Activated T-helper 2 cell treated with anti-CD3 and anti-CD28 coated beads, Interferon-gamma antibody, Interleukin-2, Interleukin-4, amounts not matched to agents 10 μg/mL and 5 μg/mL and 100 μg/mL, durations not matched to agents 14 hours and 24 hours and 36 hours (primary cell): ENCODE results near the gene MBLAC1. TPM values are rescaled to one million over a fixed set of nuclear protein-coding genes. Genes with fewer than 3 reads are reported as not detected.
A peak's percentile ranks its signal among the peaks of the same experiment; 100 is the strongest.

Experiments
- DNase-seq: peaks from one replicate; pipeline ENCODE4 v3.0.0; 2021; ENCODE audit warnings: low spot score
- H3K27ac Mint-ChIP-seq: one replicate; pipeline ENCODE4 v1.8.0; 2021; ENCODE audit warnings: mixed read lengths
- H3K27me3 Mint-ChIP-seq: one replicate; pipeline ENCODE4 v1.8.0; 2021; ENCODE audit warnings: low read depth, mixed read lengths
- H3K36me3 Mint-ChIP-seq: one replicate; pipeline ENCODE4 v1.8.0; 2021; ENCODE audit warnings: low read depth, mixed read lengths
- H3K4me1 Mint-ChIP-seq: one replicate; pipeline ENCODE4 v1.8.0; 2021; ENCODE audit warnings: low read depth, mixed read lengths
- H3K4me3 Mint-ChIP-seq: one replicate; pipeline ENCODE4 v1.8.0; 2021; ENCODE audit warnings: low read depth, mild to moderate bottlenecking, moderate library complexity, mixed read lengths
- H3K9me3 Mint-ChIP-seq: one replicate; pipeline ENCODE4 v1.8.0; 2021; ENCODE audit warnings: mixed read lengths
- intact Hi-C: fragments of 100-400 bp; cut with micrococcal nuclease; formaldehyde crosslinking; loops from one replicate; pipeline ENCODE4 v1.15.1; 2023
- total RNA-seq: library from RNA; stranded (reverse); gene quantifications from 2 replicates; pipeline ENCODE4 v1.2.3, GENCODE V29; 2022

The MBLAC1 gene
- total RNA-seq, 1 donor from 2014 or later, result 2.9 TPM

DNA sequence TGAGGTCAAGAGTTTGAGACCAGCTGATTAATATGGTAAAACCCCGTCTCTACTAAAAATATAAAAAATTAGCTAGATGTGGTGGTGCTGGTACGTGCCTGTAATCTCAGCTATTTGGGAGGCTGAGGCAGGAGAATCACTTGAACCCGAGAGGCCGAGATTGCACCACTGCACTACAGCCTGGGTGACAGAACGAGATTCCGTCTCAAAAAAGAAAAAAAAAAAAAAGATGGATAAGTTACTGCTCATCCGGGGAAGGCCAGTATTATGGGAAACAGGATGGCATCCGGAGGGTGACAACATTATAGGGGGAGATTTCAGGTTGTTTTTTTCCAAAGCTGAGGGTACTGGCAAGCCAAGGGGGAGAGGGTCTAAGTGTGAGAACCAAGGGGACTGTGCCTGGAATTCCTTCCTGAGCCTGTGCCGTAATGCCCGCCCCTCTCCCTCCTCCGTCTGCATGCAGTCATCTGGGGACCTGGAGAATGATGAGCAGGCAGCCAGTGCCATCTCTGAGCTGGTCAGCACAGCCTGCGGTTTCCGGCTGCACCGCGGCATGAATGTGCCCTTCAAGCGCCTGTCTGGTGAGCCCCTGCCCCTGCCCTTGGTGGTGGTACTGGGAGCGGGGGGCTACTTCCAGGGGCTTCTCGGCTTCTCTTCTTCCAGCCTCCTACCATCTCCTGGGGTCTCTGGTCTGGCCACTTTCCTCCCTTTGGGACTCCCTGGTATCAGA, 26.3 kb downstream of the MBLAC1 start:
- intact Hi-C loops, result no loop called here
- Mint-ChIP-seq H3K27me3 (no peaks in the 10 kb centered on the region), H3K4me3 (no peak overlapping the region), H3K36me3 (peaks cover 49% of the 10 kb centered on the region), H3K9me3 (no peaks in the 10 kb centered on the region), H3K4me1 (peaks cover 38% of the 10 kb centered on the region), H3K27ac (no peak overlapping the region)
- no peak for DNase-seq

DNA sequence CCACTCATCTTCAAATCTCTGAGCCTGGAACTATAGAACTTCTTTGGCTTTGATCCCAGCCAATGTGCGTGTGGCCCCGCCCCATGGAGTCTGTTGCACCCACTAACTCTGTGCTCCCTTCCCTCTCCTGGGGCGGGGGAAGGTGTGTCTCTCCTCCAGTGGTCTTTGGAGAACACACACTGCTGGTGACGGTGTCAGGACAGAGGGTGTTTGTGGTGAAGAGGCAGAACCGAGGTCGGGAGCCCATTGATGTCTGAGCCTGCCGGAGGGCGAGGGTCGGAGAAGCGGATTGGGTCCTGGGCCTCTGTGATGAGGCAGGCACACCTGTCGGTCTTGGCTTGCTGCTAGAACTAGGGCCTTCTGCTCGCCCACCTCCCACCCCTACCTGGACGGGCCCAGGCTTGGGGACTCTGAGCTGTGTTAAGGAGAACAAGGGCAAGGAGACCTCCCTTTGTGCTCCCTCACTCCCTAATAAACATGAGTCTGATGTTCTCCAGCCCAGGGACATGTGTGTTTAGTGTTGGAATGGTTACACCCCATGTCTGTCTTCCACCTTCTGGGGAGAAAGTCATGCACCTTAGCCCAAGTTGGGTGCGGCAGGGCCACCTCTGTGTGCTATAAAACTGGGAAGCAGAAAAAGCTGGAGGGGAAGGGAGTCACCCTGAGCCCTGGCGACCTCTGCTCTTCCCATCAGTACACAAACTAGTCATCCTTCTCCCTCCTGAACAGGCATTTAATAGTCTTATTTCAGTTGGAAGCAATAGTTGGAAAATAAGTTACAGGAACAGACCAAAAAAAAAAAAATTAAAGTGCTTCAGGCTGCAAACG, 27.2 kb downstream of the MBLAC1 start:
- H3K4me3 Mint-ChIP-seq, result no peak overlapping the region

GRCh38 chr7:100154651-100155491, 28.1 kb downstream of the MBLAC1 start:
- Mint-ChIP-seq H3K4me1 (peaks cover 39% of the 10 kb centered on the region), H3K9me3 (no peaks in the 10 kb centered on the region), H3K27ac (no peak overlapping the region), H3K27me3 (no peaks in the 10 kb centered on the region), H3K4me3 (no peak overlapping the region), H3K36me3 (peaks cover 49% of the 10 kb centered on the region)
- intact Hi-C loops, result no loop called here
- DNase-seq, result no peak

More for the DNA sequence above, 27.2 kb downstream of the MBLAC1 start:
- DNase-seq, result no peak
- intact Hi-C loops, result no loop called here
- H3K27ac Mint-ChIP-seq, result no peak overlapping the region
- H3K4me1 Mint-ChIP-seq, result peaks cover 35% of the 10 kb centered on the region
- H3K36me3 Mint-ChIP-seq, result peaks cover 49% of the 10 kb centered on the region
- no peaks in the 10 kb centered on the region for H3K27me3 Mint-ChIP-seq
- H3K9me3 Mint-ChIP-seq, result no peaks in the 10 kb centered on the region

DNA sequence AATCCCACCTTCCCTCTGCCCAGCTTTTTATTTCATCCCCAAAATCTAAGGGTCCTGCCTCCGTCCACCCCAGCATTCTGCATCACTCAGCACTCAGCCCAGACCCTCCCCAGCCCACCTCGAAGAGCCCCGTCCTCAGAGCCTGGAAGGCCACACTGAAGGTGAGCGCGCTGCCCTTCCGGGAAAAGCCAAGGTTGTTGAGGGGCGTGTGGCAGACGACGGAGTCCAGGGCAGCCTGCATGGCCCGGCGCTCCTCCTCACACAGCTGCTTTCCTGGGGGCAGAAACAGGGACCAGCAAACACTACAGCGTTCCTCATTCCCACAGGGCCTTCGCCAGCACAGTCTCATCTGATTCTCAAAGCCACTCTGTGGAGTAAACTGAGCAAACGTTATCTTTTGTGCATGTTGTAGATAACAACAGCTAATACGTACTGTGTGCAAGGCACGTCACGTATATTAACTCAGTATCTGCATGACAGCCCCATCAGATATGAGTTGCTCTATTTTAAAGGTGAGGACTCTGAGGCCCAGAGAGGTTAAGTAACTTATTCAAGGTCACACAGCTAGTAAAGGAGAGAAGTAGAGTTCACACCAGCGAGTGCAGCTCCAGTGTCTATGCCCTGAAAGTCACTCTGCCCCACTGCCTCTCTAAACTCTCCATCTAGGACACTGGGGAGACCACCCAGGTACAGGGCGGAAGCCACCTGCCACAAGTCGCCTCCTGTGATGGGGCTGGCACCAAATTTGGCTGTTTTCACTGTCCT, 29.0 kb downstream of the MBLAC1 start:
- Mint-ChIP-seq H3K9me3 (no peaks in the 10 kb centered on the region), H3K4me3 (no peak overlapping the region), H3K27me3 (no peaks in the 10 kb centered on the region), H3K27ac (no peak overlapping the region), H3K4me1 (peaks cover 33% of the 10 kb centered on the region), H3K36me3 (peaks cover 44% of the 10 kb centered on the region)
- no peak for DNase-seq
- intact Hi-C loops, result no loop called here

- peaks cover 44% of the 10 kb centered on the region for H3K36me3 Mint-ChIP-seq
- intact Hi-C loops, result no loop called here
- peaks cover 33% of the 10 kb centered on the region for H3K4me1 Mint-ChIP-seq
- H3K9me3 Mint-ChIP-seq, result no peaks in the 10 kb centered on the region
- H3K27me3 Mint-ChIP-seq, result no peaks in the 10 kb centered on the region
- peak overlapping the region; percentile 77 for H3K4me3 Mint-ChIP-seq
- no peak overlapping the region for H3K27ac Mint-ChIP-seq
- DNase-seq, result no peak
These were observed 29.7 kb downstream of the MBLAC1 start for GRCh38 chr7:100156331-100157068.

DNA sequence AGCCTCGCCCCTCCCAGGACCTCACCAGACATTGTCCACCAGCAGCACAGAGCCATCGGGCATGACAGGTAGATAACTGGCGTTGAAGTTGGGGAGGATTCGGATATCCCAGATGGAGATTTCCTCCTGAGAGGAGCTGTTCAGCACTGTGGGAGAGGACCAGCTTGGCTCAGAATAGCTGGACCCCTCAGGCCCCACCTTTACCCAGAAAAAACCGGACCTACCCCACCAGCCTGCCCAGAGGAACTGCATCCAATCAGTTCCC, 30.2 kb downstream of the MBLAC1 start:
- peaks cover 31% of the 10 kb centered on the region for H3K4me1 Mint-ChIP-seq
- peak overlapping the region; percentile 77 for H3K4me3 Mint-ChIP-seq
- H3K9me3 Mint-ChIP-seq, result no peaks in the 10 kb centered on the region
- no peak overlapping the region for H3K27ac Mint-ChIP-seq
- no peaks in the 10 kb centered on the region for H3K27me3 Mint-ChIP-seq
- H3K36me3 Mint-ChIP-seq, result peaks cover 39% of the 10 kb centered on the region
- intact Hi-C loops, result no loop called here
- no peak for DNase-seq

- H3K27ac Mint-ChIP-seq, result peak overlapping the region; percentile 55
- H3K4me1 Mint-ChIP-seq, result peaks cover 29% of the 10 kb centered on the region
- intact Hi-C loops, result no loop called here
- H3K36me3 Mint-ChIP-seq, result peaks cover 33% of the 10 kb centered on the region
- DNase-seq, result no peak
- peak overlapping the region; percentile 77 for H3K4me3 Mint-ChIP-seq
- no peaks in the 10 kb centered on the region for H3K9me3 Mint-ChIP-seq
- H3K27me3 Mint-ChIP-seq, result no peaks in the 10 kb centered on the region
These were observed 30.8 kb downstream of the MBLAC1 start for GRCh38 chr7:100157334-100158228.

DNA sequence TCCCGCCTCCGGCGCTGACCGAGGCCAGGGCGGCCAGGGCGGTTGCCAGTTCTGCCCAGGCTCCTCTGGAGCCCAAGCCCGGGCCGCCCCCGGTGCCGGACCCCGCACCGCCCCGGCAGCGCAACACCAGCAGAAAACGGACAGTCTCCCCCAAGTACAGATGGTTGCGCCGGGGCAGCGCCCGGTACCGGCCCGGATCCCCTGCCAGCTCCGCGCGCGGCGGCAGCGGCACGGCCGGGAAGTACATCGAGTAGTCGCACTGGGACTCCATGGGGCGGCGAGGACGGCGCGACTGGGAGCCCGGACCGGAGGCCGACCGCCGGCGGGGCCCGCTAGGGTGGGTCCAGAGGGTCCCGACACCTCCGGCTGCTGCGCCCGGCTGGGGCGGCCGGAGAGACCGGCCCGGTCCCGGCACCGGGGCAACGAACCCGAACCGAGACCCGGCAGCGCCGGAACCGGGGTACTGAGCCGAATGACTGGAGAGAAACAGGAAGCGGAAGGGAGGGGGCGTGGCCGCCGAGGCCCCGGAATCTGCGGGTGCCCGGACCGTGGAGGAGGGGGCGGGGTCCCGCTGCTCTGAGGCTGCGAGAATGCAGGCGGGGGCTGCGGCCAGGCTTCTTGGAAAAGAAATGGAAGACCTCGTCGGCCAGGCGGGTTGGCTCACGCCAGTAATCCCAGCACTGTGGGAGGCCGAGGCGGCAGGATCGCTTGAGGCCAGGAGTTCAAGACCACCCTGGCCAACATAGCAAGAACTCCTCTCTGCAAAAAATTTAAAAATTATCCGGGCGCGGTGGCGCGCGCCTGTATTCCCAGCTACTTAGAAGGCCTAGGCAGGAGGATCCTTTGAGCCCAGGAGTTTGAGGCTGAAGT, 31.7 kb downstream of the MBLAC1 start, which contains the start of gene TRAPPC14:
Gene TRAPPC14 (minus strand): TSS at position 495 of the 870 bp plus-strand sequence. CDS start 224 bp downstream, at position 271.
- Mint-ChIP-seq H3K36me3 (peaks cover 28% of the 10 kb centered on the region), H3K4me1 (peaks cover 35% of the 10 kb centered on the region)
- intact Hi-C loops, result no loop called here

DNA sequence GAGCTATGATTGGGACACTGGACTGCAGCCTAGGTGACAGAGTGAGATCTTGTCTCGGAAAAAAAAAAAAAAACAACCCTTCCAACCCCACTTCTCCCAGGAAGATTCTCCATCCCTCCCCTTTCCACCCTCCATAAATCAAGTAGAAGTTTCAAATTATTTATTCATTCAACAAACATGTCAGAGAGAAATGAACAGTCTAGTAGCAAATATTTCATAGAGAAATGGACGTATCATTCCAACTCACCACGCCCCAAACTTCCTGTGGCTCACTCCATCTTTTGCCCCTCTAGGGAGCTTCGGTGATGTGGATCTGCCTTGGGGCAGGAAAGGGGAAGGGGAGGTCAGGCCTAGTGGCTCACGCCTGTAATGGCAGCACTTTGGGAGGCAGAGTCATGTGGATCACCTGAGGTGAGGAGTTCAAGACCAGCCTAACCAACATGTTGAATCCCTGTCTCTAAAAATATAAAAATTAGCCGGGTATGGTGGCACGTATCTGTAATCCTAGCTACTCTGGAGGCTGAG, 32.4 kb downstream of the MBLAC1 start:
- peaks cover 28% of the 10 kb centered on the region for H3K36me3 Mint-ChIP-seq
- H3K4me3 Mint-ChIP-seq, result peak overlapping the region; percentile 79
- no peak for DNase-seq
- H3K27ac Mint-ChIP-seq, result peak overlapping the region; percentile 73
- intact Hi-C loops, result no loop called here
- no peaks in the 10 kb centered on the region for H3K9me3 Mint-ChIP-seq
- peaks cover 40% of the 10 kb centered on the region for H3K4me1 Mint-ChIP-seq
- no peaks in the 10 kb centered on the region for H3K27me3 Mint-ChIP-seq

More for the DNA sequence above, 31.7 kb downstream of the MBLAC1 start, which contains the start of gene TRAPPC14:
- Mint-ChIP-seq H3K27me3 (no peaks in the 10 kb centered on the region), H3K27ac (peak within 1 kb of the TSS; percentile 73), H3K4me3 (peak within 1 kb of the TSS; percentile 79), H3K9me3 (no peaks in the 10 kb centered on the region)
- DNase-seq, result peak; percentile 88

GRCh38 chr7:100160067-100160466, 33.3 kb downstream of the MBLAC1 start:
- intact Hi-C loops, result no loop called here
- H3K4me1 Mint-ChIP-seq, result peaks cover 42% of the 10 kb centered on the region
- no peak overlapping the region for H3K27ac Mint-ChIP-seq
- peaks cover 23% of the 10 kb centered on the region for H3K36me3 Mint-ChIP-seq
- H3K9me3 Mint-ChIP-seq, result no peaks in the 10 kb centered on the region
- no peaks in the 10 kb centered on the region for H3K27me3 Mint-ChIP-seq
- DNase-seq, result no peak
- no peak overlapping the region for H3K4me3 Mint-ChIP-seq
